COLO668 (cell line): ENCODE measurements around the gene ZNF133.
A peak's percentile ranks its signal among the peaks of the same experiment; 100 is the strongest.
"Not testable (repeated sequence)": the region's sequence is repeated elsewhere in the genome, so short reads cannot be mapped to it uniquely, and the experiment has no call there.

Source experiments
- DNase-seq: peaks from one replicate; lab custom pipeline; 2025; ENCODE audit not compliant: unreplicated experiment; lab: John Stamatoyannopoulos, UW

ZNF133 gene

GRCh38 chr20:18284805-18285533 is 3.4 kb upstream of the ZNF133 start:
- no peak for DNase-seq

GRCh38 chr20:18287546-18287914 is 797 bp upstream of the ZNF133 start:
- DNase-seq, result no peak

GRCh38 chr20:18288749-18289267 is 481 bp downstream of the ZNF133 start:
- DNase-seq, result peak; percentile 22

GRCh38 chr20:18289306-18289705 is 979 bp downstream of the ZNF133 start:
- no peak for DNase-seq

GRCh38 chr20:18299364-18299763 is 11.0 kb downstream of the ZNF133 start:
- DNase-seq, result no peak

GRCh38 chr20:18304618-18305017 is 16.3 kb downstream of the ZNF133 start:
- DNase-seq, result no peak

GRCh38 chr20:18307301-18307700 is 19.0 kb downstream of the ZNF133 start:
- DNase-seq, result no peak

- no peak for DNase-seq
These were observed 21.7 kb downstream of the ZNF133 start for GRCh38 chr20:18310051-18310450.

- DNase-seq, result no peak
These were observed 22.3 kb downstream of the ZNF133 start for GRCh38 chr20:18310592-18310991.

- no peak for DNase-seq
These were observed 24.4 kb downstream of the ZNF133 start for GRCh38 chr20:18312723-18313122.

- DNase-seq, result no peak
These were observed 25.1 kb downstream of the ZNF133 start for GRCh38 chr20:18313411-18313810.

GRCh38 chr20:18314786-18315406 is 26.6 kb downstream of the ZNF133 start:
- no peak for DNase-seq

- DNase-seq, result no peak
These were observed 27.8 kb downstream of the ZNF133 start for GRCh38 chr20:18316166-18316565.

GRCh38 chr20:18321316-18321715 is 33.0 kb downstream of the ZNF133 start:
- DNase-seq, result no peak

- DNase-seq, result no peak
These were observed 33.9 kb downstream of the ZNF133 start for GRCh38 chr20:18321976-18322950.

GRCh38 chr20:18323705-18324104 is 35.4 kb downstream of the ZNF133 start:
- DNase-seq, result no peak

GRCh38 chr20:18324596-18325089 is 36.3 kb downstream of the ZNF133 start:
- no peak for DNase-seq

GRCh38 chr20:18326990-18327389 is 38.7 kb downstream of the ZNF133 start:
- DNase-seq, result no peak

GRCh38 chr20:18331694-18332093 is 43.4 kb downstream of the ZNF133 start:
- DNase-seq, result no peak

GRCh38 chr20:18349749-18350148 is 61.4 kb downstream of the ZNF133 start:
- not testable (repeated sequence) for DNase-seq

- DNase-seq, result no peak
These were observed 71.5 kb downstream of the ZNF133 start for GRCh38 chr20:18359854-18360253.
